Measurements from ENCODE around the gene CBLL2.
"Not testable (repeated sequence)": the region's sequence is repeated elsewhere in the genome, so short reads cannot be mapped to it uniquely, and the experiment has no call there.

The CBLL2 gene, protein sequence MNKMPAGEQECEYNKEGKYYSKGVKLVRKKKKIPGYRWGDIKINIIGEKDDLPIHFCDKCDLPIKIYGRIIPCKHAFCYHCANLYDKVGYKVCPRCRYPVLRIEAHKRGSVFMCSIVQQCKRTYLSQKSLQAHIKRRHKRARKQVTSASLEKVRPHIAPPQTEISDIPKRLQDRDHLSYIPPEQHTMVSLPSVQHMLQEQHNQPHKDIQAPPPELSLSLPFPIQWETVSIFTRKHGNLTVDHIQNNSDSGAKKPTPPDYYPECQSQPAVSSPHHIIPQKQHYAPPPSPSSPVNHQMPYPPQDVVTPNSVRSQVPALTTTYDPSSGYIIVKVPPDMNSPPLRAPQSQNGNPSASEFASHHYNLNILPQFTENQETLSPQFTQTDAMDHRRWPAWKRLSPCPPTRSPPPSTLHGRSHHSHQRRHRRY

DNA sequence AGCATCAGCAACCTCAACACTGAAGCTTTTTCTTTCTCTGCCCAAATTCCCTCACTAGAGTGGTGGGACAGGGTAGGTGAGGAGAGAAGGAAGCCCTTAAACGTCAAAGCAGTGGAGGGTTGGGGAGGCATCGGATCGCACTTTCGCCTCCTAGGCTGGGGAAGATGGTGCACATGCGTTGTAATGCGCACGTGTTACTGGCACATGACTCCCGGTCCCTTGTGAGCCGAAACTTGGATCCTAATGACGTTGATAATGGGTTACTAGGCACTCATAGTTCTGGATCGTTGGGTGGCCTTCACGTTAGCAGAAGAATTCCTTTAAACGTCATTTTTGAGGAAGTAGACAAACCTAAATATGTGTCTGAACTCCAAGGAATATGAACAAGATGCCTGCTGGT, at the start of gene CBLL2:
TSS of gene CBLL2 (plus strand) at position 301 of the 400 bp plus-strand sequence. CDS start at position 380, 79 bp downstream.
- DNase-seq, result no peak

DNA sequence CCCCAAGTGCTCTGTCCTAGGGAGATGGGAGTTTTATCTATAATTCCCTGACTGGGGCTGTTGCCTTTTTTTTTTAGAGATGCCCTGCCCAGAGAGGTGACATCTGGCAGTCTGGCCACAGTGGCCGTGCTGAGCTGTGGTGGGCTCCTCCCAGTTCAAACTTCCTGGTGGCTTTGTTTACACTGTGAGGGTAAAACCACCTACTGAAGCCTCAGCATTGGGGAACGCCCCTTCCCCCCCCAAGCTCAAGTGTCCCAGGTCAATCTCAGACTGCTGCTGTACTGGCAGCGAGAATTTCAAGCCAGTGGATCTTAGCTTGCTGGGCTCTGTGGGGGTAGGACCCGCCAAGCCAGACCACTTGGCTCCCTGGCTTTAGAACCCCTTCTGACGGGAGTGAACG, 38.3 kb upstream of the CBLL2 start:
- no peak for DNase-seq

GRCh38 chrX:22237479-22237878, 35.2 kb upstream of the CBLL2 start:
- no peak for DNase-seq

GRCh38 chrX:22246620-22247019, 26.1 kb upstream of the CBLL2 start:
- no peak for DNase-seq

GRCh38 chrX:22247169-22247568, 25.5 kb upstream of the CBLL2 start:
- DNase-seq, result no peak

- no peak for DNase-seq
These were observed 24.3 kb upstream of the CBLL2 start for GRCh38 chrX:22248401-22248800.

DNA sequence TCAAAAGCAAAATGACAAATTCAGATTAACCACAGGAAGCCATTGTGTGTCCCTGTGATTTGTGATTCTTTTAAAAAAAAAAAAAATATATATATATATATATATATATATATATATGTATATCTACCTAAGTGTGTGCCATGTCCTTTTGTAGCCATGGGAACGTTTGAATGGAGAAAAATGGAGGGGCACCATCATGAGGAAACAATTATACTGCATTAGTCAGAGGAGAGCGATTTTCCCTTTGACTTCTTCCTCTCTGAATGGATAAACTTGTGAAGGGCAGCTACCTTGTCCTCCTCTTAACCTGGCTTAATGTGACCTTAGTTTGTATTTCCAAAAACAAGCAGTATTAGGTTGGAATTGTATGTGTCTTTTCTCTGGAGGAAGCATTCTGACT, 23.3 kb upstream of the CBLL2 start:
- DNase-seq, result no peak

GRCh38 chrX:22268706-22269105, 4.0 kb upstream of the CBLL2 start:
- peak; percentile 30 for DNase-seq

DNA sequence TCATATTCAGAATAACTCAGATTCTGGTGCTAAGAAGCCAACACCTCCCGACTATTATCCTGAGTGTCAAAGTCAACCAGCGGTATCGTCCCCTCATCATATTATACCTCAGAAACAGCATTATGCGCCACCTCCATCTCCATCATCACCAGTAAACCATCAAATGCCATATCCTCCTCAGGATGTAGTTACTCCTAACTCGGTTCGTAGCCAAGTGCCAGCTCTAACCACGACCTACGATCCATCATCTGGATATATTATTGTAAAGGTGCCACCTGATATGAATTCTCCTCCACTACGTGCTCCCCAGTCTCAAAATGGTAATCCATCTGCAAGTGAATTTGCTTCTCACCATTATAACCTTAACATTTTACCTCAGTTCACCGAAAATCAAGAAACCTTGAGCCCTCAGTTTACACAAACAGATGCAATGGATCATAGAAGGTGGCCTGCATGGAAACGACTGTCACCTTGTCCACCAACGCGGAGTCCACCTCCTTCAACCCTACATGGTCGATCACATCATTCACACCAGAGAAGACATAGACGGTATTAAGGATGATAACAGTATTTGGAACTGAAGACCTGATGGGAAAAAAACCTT, 1.1 kb downstream of the CBLL2 start:
- no peak for DNase-seq

DNA sequence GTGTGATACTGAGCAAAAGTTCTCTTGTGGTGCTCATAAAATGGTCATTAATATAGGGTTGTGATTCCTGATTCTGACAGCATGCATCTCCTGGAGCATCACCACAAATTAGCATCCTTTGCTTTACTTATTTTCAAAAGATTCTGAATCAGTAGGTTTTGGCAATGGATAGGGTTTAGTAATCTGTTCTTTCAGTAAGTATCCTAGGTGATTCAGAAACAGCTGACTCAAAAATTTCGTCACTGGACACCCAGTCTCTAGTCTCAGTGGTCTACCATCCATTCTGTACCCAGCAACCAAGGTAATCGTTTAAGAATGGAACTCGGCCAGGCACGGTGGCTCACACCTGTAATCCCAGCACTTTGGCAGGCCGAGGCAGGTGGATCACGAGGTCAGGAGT, 4.1 kb downstream of the CBLL2 start:
- DNase-seq, result no peak

GRCh38 chrX:22278375-22278774, 5.7 kb downstream of the CBLL2 start:
- DNase-seq, result no peak

DNA sequence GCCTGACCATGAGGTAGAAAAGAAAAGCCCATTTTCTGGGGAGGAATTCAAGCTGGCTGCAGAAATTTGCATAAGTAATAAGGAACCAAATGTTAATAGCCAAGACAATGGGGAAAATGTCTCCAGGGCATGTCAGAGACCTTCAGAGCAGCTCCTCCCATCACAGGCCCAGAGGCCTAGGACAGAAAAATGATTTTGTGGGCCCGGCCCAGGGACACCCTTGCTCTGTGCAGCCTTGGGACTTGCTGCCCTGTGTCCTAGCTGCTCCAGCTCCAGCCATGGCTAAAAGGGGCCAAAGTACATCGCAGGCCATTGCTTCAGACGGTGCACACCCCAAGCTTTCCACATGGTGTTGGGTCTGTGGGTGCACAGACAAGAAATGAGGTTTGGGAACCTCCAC, 16.5 kb downstream of the CBLL2 start:
- not testable (repeated sequence) for DNase-seq

DNA sequence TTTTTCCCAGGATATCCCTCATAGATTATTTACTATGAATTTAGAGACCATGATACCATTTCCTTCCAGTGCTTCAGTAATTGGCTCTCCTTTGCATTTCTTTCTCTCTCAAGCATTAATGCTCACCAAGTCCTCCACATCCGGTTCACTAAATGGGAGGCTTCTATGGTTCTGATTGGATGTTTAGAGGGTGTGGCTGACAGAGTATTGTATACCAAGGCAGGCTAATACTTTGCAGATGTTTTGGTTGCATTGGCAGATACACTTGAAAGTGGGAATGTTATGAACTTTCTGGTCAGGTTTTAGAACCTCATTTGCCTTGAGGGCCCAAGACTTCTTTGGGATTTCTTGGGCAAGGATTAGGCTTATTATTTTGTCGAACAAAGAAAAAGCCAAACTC, 24.2 kb downstream of the CBLL2 start:
- no peak for DNase-seq

- DNase-seq, result peak; percentile 6
These were observed 27.4 kb downstream of the CBLL2 start for GRCh38 chrX:22300130-22300529.

DNA sequence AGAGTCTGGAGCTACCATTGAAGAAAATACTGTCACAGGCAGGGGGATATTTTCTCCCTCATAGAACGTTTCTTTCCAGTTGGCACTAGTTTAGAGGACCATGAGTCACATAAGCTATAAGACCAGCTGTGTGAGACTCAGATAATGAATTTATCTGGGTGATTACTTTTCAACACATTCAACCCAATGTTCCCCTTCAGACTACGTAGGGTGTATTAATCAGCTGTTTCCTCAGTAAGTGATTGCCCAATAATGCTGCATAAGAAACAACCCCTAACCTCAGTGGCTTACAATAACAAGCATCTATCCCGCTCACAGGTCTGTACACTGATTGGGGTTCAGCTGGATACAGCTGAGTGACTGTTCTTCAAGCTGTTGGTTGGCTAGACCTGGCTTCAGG, 38.1 kb downstream of the CBLL2 start:
- DNase-seq, result no peak

DNA sequence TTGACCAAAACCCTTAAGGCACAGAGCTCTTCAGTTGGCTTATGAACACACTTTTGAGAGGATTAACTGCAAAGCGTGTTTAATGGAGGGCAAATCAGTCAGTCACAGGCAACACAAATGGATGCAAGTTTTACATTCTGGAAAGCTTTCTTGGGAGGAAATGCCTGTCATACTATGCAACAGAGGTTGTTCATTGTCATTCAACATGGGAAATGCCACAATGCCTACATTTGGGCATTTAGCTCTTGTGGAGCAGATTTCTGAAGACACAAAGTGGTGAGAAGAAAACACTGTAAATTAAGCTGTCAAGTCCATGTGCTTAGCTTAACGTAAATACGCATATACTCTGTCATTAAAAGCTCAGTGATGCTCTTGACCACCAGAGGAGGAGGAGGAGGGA, 41.1 kb downstream of the CBLL2 start:
- no peak for DNase-seq

DNA sequence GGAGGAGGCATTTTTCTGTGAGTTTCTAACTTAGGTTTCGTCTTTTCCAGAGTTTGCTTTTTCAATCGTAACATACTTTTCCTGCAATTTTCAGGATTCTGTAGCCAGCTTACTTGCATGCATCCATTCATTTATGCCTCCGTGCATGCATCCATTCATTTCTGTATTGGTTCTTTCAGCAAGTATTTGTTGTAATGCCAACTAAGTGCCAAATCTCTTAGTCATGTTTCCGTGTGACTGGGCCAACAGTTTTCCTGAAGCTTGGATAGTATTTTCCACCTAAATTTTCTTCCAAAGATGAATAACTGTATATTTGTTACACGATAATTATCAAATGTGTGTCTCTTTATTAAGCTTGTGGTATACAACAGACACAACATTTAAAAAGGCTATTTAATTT, 41.5 kb downstream of the CBLL2 start:
- DNase-seq, result no peak

DNA sequence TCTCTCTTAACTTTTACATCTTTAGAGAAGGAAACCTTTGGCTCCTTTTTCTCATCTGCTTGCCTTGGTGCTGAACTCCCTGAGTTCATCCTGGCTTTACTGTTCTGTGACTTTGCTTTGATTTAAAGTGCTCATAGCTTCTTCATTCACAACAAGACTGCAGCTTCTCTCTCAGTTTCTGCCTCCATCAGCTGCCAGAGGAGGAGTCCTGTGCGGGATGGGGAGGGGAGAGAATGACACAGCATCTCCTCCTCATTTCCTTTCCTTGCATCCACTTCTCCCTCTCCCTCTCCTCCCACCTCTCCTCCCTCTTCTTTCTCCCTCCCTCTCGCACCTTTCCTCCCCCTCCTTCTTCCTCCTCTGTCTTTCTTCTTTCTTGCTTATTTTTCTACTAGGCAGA, 42.0 kb downstream of the CBLL2 start:
- DNase-seq, result no peak

GRCh38 chrX:22315151-22315550, 42.4 kb downstream of the CBLL2 start:
- no peak for DNase-seq

DNA sequence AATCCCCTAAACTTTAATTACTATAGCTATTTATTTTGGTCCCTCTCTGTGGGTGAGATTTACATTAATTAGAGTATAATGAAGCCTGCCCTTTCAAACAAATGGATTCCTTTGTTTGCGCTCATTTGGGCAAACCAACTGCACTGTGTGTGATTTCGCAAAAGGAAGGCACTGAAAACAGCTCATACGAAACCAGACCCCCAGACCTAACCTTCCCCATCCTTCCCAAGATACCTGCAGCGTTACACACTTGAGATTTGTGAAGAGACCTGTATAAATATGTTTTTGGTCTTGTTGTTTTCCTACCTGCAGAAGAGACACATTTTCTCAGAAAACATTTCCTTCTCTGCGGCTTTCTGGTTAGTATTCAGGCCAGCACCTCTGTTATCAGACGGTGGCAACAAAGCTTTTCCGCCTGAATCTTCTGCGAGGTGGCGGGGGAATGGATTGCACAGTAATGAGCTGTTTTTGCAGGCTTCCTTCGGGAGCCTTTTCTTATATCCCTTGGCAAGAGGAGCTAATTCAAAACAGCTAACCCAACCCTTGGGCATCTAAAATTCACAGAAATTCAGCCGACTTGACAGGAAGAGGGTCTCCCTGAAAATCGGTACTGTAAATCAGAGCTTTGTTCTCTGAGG, 47.6 kb downstream of the CBLL2 start:
- no peak for DNase-seq

GRCh38 chrX:22323541-22323940, 50.8 kb downstream of the CBLL2 start:
- DNase-seq, result no peak

Measured in NCI-H2171 (cell line).